NCI-H2196 treated with DMSO at 0.1 percent for 48 hours (cell line): ENCODE data around the gene ABCF2.

Experiments used
- DNase-seq: peaks from one replicate; lab custom pipeline; 2025; ENCODE audit not compliant: unreplicated experiment; lab: John Stamatoyannopoulos, UW

ABCF2 gene

DNA sequence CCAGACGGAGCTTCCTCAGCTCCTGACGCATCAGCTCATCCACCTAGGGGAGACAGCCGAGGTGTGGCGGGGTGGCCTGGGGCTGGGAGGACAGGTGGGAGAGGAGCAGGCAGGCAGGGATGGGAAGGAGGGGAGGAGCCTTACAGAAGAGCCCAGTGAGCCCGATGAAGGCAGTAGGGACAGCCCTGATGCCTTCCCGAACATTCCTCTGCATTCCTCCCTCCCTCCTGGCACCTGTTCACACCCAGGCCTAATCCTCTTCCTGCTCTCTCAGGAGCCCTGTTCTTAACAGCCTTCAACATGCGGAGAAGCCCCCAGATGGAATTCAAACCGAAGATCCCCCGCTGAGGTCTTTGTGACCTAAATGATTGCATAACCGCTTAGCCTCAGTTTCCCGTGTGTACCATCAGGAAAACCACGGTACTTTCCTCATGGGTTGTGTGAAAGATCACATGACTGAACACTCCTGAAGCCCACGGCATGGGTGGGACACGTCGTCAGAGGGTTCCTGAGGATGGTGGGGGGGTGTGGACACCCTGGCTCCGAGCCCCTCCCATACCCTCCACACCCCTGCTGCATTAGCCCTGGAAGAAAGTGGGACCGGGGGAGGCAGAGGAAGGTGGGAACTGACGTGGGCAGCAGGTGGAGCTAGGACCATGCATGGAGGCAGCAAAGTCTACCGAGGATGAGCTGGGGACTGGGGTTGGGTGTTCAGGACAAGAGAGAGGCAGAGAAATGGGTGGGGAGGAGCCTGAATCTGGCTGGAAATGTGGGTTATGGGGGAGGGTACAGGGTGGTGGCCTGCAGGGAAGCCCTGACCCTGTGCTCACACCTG, 31.2 kb downstream of the ABCF2 start:
- no peak for DNase-seq

- DNase-seq, result no peak
These were observed 32.8 kb downstream of the ABCF2 start for GRCh38 chr7:151194188-151194587.

GRCh38 chr7:151193203-151193978, 33.6 kb downstream of the ABCF2 start:
- DNase-seq, result no peak

GRCh38 chr7:151192002-151192539, 34.9 kb downstream of the ABCF2 start:
- no peak for DNase-seq

GRCh38 chr7:151191544-151191943, 35.5 kb downstream of the ABCF2 start:
- DNase-seq, result no peak

- no peak for DNase-seq
These were observed 38.0 kb downstream of the ABCF2 start for GRCh38 chr7:151189038-151189437.

DNA sequence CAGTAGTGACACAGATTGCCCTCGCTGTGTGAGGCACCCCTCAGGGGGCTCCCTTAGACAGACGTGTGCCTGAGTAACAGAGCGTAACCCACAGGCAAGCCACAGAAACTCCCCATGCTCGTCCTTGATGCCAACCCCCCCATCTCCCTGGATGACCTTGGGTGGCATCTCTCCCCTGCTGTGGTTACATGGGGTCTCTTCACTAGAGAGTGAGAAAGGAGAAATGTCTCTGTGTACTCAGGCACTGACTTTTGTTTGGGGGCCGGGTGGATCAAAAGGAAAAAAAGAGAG, 38.8 kb downstream of the ABCF2 start:
- DNase-seq, result no peak

- no peak for DNase-seq
These were observed 39.4 kb downstream of the ABCF2 start for GRCh38 chr7:151187409-151188251.

DNA sequence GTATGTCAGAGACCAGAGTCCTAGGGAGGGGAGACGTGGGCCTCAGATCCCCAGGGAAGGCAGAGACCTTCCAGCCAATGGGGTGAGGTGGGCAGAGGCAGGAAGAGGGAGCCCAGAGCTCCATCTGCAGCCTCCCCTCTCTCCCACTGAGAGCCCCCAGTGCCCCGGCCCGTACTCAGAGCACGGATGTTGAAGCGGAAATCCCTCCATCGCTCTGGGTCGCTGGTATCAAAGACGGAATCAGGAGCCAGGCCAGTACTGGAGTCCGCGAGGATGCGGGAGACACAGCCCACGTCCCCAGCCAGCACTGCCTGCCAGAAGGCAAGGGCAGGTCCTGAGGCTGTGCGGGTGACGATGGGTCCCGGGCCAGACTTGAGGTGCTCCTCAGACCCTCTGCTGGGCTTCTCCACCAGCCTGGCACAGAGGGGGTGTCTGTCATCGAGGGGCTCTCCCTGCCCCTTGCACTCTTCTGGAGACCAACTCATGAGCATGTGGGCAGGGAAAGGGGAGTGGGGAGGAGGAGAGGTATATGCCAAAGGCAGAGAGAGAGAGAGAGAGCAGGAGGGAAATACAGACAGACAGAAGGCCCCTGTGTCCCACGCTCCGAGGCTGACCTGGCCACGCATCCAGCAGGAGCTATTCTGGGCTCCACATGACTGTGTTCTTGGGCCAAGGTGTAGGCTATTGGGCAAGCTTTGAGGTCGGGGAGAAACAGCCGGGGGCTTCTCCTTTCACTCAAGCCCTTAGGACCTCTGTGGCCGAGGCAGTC, 40.2 kb downstream of the ABCF2 start, which contains the start of gene ASB10:
ASB10 (minus strand) TSS at position 611 of the 769 bp plus-strand sequence; CDS start at position 491, 120 bp downstream.
- no peak for DNase-seq

- DNase-seq, result no peak
These were observed 41.0 kb downstream of the ABCF2 start for GRCh38 chr7:151185762-151186639.

DNA sequence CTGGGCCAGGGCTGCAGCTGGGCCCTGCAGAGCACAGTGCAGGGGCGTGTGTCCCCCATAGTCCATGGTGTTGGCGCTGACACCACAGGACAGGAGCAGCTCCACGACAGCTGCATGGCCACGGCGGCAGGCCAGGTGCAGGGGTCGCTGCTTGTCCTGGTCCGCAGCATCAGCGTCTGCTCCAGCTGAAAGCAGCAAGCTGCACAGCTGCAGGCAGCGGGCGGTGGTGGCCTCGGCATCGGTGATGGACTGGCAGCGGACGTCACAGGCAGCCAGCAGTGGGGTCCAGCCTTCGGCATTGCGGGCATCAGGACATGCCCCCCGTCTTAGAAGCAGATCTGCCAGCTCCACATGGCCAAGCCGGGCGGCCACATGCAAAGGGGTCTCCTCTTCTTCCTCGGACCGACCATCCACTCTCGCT, 46.0 kb downstream of the ABCF2 start:
- DNase-seq, result no peak

- no peak for DNase-seq
These were observed 47.1 kb downstream of the ABCF2 start for GRCh38 chr7:151179946-151180345.

- DNase-seq, result no peak
These were observed 47.6 kb downstream of the ABCF2 start for GRCh38 chr7:151179287-151179860.

- DNase-seq, result no peak
These were observed 48.2 kb downstream of the ABCF2 start for GRCh38 chr7:151178831-151179230.

GRCh38 chr7:151178236-151178635, 48.8 kb downstream of the ABCF2 start:
- no peak for DNase-seq

- no peak for DNase-seq
These were observed 49.7 kb downstream of the ABCF2 start for GRCh38 chr7:151177310-151177709.

DNA sequence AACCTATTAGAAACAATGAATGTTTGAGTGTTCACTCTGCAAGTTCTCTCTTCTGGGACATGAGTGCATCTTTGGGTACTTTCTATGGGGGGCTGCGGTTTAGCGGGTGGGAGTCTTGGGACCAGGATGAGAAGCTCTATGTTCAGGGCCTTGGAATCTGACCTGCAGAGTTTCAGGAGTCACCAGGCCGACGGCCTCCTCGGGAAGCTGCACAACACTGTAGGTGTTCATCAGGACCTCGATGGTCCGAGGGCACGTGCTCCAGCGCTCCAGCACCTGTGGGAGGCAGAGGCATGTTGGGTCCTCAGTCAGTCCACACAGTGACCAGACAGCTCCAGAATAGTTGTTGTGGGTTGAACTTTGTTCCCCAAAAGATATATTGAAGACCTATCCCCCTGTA, 50.6 kb downstream of the ABCF2 start:
- no peak for DNase-seq

DNA sequence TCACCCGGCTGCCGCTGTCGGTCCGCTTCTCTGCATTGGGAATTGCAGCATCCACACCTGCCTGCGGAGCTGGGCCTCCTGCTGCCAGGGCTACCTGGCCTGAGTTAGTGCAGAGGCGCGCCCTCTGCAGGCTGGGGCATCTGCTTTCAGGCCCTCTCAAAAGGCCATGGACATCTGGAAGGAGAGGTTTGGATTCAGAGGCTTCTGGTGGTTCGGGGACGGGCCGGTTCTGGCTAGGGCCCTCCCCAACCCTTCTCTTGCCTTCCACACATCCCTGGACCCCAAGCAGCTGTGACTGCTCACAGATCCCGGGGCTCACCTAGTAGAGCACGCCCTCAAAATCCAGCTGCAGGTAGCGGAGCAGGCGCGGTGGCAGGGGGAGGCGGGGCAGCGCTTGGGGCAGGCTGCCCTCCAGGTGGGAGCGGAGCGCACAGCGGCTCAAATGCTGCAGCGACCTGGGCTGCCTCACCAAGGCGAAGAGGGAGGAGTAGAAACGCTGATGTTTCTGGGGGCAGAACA, 51.2 kb downstream of the ABCF2 start:
- no peak for DNase-seq
